ENCODE results near the gene RASSF7. TPM values are rescaled to one million over a fixed set of nuclear protein-coding genes. Genes with fewer than 3 reads are reported as not detected.

Gene RASSF7
- total and polyA plus RNA-seq, 2 donors (not counting 3 experiments of a cell fraction or from before 2014, with no cell fraction given), result 14.1 to 19.9 TPM

DNA sequence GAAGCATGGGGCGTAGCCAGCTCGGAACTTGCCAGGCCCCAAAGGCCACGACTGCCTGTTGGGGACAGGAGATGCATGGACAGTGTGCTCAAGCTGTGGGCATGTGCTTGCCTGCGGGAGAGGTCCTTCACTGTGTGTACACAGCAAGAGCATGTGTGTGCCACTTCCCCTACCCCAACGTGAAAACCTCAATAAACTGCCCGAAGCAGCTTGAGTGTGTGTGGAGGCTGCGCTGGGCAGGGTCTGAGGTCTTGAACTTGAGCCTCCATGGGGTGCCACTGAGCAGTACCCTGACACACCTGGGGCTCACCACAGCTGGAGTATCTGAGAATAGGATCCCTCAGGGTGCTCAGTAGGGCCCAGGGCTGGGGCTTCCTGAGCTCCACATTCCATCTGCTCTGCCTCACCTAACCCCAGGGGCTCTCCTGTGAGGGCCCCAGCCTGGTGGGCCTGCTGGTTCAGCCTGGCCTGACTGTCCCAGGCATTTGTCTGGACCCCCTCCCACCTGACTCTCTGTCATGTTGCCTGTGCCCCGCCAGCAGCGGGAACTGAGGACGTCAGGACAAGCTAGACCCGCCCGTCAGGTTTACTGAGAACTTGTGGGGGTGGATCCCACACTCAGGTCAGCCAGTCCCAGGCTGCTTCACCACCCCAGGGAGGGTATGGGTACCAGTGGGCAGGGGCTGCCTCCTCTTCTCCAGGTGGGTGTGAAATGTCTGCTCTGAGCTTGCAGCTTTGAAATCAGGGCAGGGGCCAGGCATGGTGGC lies 3.2 kb downstream of the RASSF7 start:
- no TSS peak for BruUV-seq (replicated peaks)
- Histone ChIP-seq H2AFZ (ENCODE audit: low read depth, low read length) (no peak overlapping the region), H3K27ac (ENCODE audit: insufficient read depth, low read depth, low read length) (no peak overlapping the region), H3K4me3 (replicated peaks in 1 of 3; ENCODE audit: insufficient read depth in 1 of 3, low read depth in 1 of 3, low read length in 3 of 3) (no peak overlapping the region), H3K9me3 (replicated peaks; ENCODE audit: control insufficient read depth, insufficient read depth, low read length) (no peaks in the 10 kb centered on the region), H3K27me3 (ENCODE audit: control insufficient read depth in 2 of 2, insufficient read depth in 2 of 2, low read length in 2 of 2) (no peaks in the 10 kb centered on the region), H3K36me3 (ENCODE audit: control insufficient read depth in 2 of 2, extremely low read depth in 1 of 2, insufficient read depth in 2 of 2, low read length in 2 of 2) (peaks cover 0 to 2% of the 10 kb centered on the region in 2 experiments), H3K79me2 (ENCODE audit: control insufficient read depth, insufficient read depth, low read length) (no peaks in the 10 kb centered on the region), H3K4me1 (ENCODE audit: control insufficient read depth, extremely low read depth, insufficient read depth, low read length) (peaks cover 12% of the 10 kb centered on the region), H3K9me1 (replicated peaks; ENCODE audit: control insufficient read depth, extremely low read depth, insufficient read depth, low read length) (no peaks in the 10 kb centered on the region), H3K9ac (replicated peaks; ENCODE audit: extremely low read depth, insufficient read depth, low read length) (no peak overlapping the region), H3K4me2 (ENCODE audit: insufficient read depth, low read length) (no peak overlapping the region), H4K20me1 (replicated peaks; ENCODE audit: control insufficient read depth, extremely low read depth, insufficient read depth, low read length) (no peaks in the 10 kb centered on the region)
- ChIA-PET CTCF (interaction anchor here (1.4 to 2.2 kb wide), 4 partner anchors 9 to 15 kb away, joined by 3 to 7 read pairs (median 6); partner anchors contain the start of gene PHRF1), POLR2A (no interaction called here)
- dilution Hi-C loops (cut with MboI; ENCODE audit: extremely low pct_ligation_motif_present, low sequenced_read_pairs) (no loop called here), intact Hi-C loops (cut with micrococcal nuclease) (no loop called here)
- DNase-seq (ENCODE audit: low read depth, low spot score), result no peak
- no peak for TF ChIP-seq POLR2A (IDR thresholded peaks at IDR 0.05; ENCODE audit: low read depth, low read length)
- no peak for TF ChIP-seq FOS (IDR thresholded peaks at IDR 0.05; ENCODE audit: borderline replicate concordance, insufficient read depth, low read length)
- no peak for TF ChIP-seq JUN (IDR thresholded peaks at IDR 0.05; ENCODE audit: borderline replicate concordance, insufficient read depth, insufficient read length, low read depth)
- no peak for TF ChIP-seq POLR2AphosphoS5 (IDR thresholded peaks at IDR 0.05; ENCODE audit: insufficient read depth, low read depth, low read length)
- no peak for TF ChIP-seq EZH2 (IDR thresholded peaks at IDR 0.05; ENCODE audit: borderline replicate concordance, low read depth, low read length, severe bottlenecking)
- TF ChIP-seq GATA2 (IDR thresholded peaks at IDR 0.05; ENCODE audit: insufficient read depth, insufficient read length, low read depth, low read length), result no peak
- no peak for TF ChIP-seq MAX (IDR thresholded peaks at IDR 0.05; ENCODE audit: insufficient read depth, insufficient read length)
- TF ChIP-seq MYC (IDR thresholded peaks at IDR 0.05; ENCODE audit: low read depth, low read length), result no peak
- no peak for TF ChIP-seq CTCF (IDR thresholded peaks at IDR 0.05; ENCODE audit: extremely low read depth in 1 of 2, insufficient read depth in 1 of 2, low read depth in 1 of 2, low read length in 2 of 2)
- no peak for FAIRE-seq
